ENCODE measurements around the gene PCGF1.

PCGF1 gene

DNA sequence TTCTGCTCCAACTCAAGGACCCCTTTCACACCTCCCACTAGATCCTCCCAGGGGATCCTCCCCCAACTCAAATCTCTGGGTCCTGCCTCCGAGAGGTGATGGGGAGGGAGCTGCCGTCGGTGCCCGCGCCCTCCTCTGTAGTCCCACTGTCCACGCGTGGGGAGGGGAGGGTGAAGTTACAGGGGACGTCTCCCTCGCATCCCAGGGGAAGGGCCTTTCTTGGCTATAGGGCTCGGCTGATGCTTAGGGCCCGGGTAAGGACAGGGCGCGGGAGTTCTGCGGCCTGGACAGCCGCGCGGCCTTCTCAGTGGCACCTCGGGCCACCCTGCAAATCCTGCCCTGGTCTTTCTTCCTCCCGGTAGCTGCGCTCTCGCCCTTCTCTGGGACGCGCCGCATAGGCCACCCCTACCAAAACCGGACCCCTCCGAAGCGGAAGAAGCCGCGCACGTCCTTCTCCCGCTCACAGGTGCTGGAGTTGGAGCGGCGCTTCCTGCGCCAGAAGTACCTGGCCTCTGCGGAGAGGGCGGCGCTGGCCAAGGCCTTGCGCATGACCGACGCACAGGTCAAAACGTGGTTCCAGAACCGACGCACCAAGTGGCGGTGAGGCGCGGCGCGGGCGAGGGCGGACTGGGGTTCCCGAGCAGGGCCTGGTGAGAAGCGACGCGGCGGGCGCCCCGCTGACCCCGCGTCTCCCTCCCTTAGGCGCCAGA lies 7.9 kb upstream of the PCGF1 start:
- no peak for DNase-seq (ENCODE audit: low read depth in 3 of 3)

DNA sequence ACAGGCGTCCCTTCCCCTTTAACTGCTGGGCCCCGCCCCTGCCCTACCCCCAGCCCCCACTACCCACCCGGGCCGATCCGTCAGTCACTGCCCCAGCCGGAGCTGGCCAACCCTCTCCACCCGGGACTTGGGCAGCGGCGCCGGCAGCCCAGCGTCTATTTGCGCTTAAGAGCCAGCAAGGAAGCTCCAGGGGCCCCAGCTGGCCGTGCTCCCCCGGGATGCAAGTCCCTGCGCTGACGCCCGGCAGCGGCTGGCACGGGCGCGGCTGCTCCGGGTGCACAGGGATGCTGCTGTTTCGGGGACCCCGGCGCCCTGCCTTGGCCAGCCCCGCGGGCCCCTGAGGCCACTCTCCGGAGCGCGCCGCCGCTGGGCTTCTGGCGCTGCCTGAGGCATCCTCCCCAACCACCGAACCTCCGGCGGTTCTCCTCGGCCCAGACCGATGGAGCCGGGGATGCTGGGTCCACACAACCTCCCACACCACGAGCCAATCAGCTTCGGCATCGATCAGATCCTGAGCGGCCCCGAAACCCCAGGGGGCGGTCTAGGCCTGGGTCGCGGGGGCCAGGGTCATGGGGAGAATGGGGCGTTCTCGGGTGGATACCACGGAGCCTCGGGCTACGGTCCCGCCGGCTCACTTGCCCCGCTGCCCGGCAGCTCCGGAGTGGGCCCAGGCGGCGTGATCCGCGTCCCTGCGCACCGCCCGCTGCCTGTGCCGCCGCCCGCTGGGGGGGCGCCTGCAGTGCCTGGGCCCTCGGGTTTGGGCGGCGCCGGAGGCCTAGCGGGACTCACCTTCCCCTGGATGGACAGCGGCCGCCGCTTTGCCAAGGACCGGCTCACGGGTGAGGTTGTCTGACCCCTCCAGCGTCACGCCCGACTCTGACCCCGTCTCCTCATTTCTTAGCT lies 7.1 kb upstream of the PCGF1 start, which contains the start of gene TLX2:
TSS of gene TLX2 (plus strand) at position 83 of the 903 bp plus-strand sequence. CDS start at position 440, 357 bp downstream.
- DNase-seq (ENCODE audit: low read depth in 3 of 3): no peak

DNA sequence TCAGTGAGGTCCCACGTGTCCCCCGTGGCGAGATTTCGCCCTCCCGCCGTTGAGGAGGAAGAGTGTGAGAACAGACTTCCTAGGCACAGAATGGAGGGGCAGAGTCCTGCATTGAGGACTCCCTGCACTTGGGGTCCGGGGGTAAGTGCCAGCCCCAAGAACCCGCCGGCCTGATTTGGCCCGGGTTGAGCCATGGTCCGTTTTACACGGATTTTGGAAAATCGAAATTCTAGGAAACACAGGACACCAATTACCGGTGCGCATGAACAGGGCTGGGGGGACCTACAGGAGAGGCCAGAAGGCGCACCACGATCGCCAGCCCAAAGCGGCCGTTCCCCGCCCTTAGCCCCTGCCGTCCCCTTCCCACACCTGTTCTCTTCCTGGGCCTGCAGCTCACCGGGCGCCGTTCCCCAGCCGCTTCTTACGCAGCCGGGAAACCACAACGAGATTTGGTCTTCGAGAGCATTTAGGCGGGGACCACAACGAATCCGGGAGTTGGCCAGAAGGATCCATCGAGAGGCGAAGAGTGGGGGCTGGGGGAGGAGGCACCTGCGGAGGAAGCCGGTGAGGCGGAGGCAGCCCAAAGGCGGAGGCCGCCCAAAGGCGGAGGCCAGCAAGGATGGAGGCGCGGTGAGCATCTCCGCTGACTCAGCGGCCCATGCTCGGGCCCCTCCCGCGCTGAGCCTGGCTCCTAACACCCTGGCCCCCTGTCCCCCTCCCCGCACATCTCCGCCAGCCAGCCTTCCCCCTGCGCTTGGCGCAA lies 6.3 kb upstream of the PCGF1 start:
- no peak for DNase-seq (ENCODE audit: low read depth in 3 of 3)

DNA sequence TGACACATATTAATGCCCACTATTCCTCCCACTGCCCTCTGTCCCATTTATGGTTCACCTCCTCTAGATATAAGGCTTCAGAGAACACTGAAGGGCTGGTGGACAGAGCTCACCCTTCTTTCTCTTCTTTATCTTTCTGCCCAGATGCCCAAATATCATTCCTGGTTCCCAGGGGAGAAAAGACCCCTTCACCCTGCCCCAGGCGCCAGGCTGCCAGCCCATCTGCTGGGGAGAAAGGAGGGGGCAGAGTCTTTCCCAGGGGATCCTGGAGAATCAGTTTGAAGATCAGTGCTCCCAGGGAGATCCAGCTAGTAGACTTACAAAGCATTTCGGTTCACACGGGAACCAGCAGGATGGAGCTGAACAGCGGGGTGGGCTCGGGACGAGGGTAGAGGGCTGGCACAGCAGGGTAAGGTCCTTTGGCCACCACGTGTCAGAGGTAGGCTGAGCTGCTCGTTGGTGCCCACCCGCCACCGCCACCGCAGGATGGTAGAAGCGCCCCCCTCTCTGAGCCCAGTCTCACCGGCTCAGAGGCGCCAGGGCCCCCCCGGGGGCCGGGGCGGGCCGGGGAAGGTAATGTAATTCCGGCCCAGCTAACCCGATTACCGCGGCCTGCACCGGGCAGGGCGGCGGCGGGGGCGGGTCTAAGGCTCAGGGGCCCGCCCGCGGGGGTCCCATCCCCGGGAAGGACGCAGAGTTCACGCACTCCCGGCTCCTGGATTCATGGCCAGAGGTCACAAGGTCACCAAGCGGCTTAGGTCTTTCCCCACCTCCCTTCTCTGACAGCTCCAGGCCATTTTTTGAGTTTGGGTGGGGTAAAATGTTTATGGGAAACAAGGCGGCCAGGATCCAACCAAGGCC lies 5.5 kb upstream of the PCGF1 start:
- DNase-seq (ENCODE audit: low read depth in 3 of 3): no peak

DNA sequence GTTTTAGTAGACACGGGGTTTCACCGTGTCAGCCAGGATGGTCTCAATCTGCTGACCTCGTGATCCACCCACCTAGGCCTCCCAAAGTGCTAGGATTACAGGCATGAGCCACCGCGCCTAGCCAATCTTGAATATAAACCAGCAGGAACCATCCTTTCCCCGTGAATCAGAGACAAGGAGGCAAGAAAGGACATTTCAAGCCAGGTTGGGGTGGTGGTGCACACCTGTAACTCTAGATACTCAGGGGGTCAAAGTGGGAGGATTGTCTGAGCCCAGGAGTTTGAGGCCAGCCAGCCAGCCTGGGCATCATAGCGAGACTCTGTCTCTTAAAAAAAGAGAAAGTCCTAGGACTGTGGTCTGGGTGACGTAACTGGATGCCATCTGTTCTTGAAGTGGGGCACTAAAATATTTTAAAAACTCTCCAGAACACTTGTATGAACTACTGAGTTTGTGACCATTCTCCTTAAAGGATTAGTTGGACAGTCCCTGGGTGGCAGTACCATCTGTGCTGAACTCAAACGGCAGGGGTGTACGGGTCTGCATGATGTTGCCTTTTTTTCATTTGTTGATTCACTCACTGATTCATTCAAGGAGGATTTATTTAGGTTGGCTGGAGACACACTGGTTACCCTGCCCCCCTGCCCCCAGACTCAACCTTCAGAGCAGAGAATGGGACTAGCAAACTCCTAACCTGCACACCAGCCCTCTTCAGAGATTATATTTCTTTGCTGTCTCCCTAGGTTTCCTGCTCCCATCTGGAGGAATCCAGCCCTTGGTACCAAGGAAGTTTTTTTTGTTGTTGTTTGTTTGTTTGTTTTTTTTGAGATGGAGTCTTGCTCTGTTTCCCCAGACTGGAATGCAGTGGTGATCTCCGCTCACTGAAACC lies 3.9 kb upstream of the PCGF1 start:
- no peak for DNase-seq (ENCODE audit: low read depth in 3 of 3)

DNA sequence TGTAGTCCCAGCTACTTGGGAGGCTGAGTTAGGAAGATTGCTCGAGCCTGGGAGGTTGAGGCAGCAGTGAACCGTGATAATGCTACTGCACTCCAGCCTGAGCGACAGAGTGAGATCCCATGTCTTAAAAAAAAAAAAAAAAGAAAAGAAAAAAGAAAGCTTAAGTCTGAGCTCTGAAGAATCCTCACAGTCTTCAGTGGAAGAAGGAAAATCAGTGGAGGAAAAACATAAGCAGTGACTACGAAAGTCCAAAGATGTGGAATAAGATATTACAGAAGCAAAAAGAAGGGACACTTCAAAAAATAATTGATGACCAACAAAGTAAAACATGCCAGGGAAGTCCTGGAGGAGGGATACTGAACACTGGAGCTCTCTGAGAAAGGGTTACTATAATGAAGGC lies 2.8 kb upstream of the PCGF1 start:
- no peak for DNase-seq (ENCODE audit: low read depth in 3 of 3)

DNA sequence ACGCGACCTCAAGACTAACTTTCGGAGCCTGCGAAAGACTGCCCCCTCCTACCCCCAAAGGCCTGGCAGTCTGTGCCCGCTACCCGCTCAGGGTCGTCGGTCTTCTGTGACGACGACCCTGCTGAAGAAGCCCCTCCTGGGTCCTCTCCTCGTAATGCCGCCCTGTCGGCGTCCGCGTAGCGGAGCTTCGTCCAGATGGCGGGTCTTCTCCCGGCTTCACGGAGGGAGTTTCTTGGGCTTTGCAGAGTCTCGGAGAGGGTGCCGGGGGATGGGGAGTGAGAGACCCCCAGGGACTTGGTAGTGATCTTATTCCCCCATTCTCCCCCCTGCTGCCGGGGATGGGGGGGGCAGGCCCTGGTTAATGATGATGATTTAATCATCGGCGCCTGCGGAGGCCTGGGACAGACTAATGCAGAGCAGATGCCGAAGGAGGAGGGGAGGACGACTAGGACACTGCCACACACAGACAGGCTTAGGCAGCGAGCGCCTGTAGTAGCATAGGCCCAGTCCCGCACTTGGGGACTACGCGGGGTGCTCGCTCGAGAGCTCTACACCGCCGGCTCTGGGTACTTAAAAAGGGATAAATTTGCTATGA lies 528 bp upstream of the PCGF1 start:
- DNase-seq (ENCODE audit: low read depth in 3 of 3): no peak

DNA sequence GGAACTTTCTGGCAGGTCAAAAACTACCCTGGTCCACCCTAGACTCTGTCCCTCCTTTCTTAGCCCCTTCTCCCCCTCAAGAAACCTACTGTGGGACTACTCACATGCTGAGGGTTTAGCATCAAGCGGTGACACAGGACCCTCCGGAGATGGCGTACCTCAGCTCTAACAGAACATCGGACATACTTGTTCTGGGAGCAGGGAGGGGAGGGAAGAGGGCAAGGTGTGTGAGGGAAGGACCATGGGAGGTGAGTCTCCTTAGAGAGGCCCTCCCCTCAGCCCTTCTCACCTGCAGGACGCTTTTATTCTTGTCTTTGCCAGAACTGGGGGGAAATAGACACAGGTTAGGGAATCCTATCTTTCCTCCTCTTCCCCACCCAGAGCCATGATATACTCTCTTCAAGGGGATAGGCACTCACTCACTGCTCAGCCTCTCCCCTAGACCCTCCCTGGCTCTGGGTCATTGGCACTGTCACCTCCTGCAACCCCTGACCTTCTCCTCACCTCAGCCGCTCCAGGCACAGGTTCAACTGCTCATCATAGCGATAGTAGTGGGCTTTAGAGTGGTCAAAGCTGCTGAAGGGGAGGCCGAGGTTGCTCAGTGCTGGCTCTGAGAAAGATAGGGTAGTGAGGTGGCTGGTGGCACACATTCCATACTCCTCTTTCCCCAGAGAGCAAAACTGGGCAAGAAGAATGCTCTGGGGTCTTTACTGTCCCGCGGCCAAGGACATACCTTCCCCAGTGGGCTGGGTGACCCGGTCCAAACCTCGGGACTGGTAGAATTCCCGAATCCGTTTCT lies 1.8 kb downstream of the PCGF1 start:
- no peak for DNase-seq (ENCODE audit: low read depth in 3 of 3)

DNA sequence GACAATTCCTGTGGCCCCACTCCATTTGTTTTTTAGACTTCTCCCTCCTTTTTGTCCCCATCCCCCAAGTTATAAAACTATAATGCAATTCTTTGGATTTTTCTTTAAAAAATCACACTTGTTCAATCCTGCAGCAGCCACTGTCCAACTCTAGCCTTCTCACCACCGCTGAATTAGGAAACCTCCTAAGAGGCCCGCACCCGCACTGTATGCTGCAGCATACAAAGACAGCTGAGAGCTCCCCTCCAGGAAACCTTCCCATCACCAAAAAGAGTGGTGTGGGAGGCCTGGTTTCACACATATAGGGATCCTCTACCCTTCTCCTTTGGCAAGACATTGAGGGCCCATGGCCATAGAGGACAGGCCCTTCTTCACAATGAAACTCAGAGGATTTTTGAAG lies 2.9 kb downstream of the PCGF1 start:
- no peak for DNase-seq (ENCODE audit: low read depth in 3 of 3)

DNA sequence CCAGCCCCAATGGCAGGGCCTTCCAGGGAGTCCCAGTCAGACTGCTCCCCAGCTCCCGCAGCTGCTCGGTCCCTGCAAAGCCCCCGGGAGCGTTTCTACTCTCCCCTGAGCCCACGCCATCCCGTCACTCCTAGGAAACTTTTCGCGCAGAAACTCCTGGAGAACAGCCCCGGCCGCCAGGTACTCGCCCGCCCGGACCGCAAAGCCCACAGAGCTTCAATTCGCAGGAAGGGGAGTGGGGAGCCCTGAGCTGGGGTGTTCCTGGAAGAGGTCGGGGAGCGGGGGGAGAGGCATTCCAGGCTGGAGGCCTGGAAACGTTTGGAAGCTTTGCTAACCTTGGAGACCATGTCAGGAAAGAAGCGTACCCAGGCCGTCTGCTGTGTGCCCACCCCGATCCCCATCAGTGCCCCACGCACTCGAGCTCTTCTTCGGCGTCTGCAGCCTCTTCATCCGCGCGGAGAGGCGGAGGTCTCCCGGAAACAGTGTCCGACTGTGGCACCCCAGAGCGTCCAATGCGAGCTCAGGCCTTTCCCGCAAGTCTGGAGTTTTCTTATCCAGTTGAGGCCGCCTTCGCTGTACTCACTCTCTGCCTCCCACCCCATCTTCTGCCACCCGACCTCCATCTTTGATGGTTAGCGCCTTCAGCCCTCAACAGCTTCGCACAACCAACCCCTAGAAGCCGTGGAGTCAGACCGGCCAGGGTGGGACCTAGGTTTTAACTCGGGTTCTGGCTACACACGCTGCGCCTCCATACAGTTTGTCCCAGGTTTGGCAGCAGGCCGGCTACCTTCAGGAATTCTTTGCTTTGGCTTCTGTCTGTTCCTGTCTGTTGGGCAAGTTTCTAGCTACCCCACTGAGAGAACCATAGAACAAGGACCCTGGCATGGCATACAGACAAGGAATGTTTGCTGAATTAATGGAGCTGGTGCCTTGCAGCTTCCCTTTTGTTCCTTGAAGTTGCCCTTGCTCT lies 3.7 kb downstream of the PCGF1 start:
- DNase-seq (ENCODE audit: low read depth in 3 of 3): no peak

DNA sequence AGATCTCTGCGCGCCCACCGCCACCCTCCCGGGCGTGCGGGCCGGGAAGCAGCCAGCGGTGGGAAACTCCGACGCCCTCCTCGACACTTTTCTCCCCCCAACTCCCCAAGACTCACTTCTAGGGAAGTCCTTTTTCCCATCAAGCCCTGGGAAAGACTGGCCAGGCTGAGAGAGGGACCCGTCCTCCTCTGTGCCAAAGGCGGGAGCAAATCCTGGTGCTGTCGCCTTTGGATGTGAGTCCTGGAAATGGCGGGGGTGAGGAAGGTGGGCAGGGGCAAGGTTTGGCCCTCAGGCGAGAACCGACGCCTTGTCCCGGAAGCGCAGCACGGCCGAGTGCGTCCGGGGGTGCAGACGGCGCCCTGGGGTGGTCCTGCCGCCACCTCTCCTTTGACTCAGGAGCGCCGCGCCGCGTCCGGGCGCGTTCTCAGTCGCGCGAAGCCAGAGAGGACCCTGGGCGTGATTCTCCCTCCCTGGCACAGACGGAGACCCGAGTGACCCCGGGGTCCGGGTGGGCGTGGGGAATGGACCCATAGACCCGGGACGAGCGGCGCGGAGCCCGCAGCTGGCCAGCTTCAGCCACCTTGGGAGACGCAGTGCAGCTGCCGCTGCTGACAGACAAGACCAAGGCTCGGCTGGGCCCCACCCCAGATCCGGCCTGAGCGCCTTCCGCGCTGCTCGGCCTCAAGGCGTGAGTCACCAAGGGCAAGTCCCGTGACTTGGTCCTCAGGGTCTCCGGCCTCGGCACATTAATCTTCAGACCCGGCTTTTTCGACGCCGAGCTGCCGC lies 4.6 kb downstream of the PCGF1 start:
- peak in 1 of 3 experiments; percentile 30 for DNase-seq (ENCODE audit: low read depth in 3 of 3)

DNA sequence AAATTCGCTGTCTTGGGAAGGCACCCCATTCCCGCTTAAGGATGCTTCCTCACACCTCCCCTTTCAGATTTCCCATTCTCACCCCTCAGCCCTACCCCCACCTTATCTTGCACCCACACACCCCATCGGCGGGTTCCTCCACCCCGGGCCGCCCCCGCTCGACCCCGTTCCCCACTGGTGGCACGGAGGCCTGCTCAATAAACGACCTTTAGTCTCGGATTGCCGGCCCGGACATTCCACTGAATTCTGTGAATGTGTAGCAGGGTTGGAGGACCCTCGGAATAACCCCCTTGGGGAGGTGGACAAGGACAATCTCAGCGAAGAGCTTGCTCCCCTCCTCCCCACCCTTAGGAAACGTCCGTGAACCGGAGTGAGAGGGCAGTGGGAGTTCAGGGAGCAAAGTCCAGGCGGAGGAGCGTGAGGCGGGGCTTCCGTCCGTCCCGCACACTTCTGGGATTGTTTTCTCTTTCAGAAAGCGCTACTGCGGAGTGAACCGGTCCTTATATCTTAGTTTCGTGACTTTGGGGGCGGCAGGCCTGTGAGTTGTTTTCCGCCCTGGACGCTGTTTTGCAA lies 5.3 kb downstream of the PCGF1 start:
- DNase-seq (ENCODE audit: low read depth in 3 of 3): no peak

DNA sequence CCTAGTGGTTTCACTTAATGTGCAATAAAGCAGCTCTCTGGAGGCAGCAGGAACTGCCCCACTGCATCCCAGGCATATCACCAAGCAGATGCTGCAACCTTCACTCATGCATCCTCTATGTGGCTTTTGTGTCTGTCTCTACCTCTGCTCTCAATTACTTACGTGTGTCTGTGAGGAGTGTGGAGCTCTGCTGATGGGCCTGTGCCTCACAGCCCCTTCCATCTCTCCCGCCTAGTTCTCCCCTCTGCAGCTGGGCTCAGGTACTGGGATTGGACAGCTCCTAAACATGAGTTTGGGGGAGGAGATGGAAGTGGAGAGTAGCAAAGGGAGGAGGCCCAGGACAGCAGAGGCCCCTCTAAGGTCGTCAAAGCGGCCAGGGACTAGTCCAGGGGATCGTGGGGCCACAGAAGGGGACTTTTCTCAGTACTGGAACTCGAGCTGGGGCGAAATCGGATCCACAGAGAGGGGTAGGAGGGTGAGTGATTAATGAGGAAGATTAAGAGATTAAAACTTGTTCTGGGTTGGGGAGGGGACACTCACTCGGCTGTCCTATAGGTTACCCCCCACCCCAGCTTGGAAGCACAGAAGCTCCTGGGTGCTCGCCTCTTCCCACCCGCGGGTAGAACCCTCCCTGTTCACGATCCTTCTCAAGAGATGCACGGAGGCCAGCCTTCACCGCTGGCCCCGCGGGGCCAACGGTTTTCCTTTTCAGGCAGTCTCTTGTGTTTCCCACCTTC lies 6.0 kb downstream of the PCGF1 start:
- DNase-seq (ENCODE audit: low read depth in 3 of 3): no peak

DNA sequence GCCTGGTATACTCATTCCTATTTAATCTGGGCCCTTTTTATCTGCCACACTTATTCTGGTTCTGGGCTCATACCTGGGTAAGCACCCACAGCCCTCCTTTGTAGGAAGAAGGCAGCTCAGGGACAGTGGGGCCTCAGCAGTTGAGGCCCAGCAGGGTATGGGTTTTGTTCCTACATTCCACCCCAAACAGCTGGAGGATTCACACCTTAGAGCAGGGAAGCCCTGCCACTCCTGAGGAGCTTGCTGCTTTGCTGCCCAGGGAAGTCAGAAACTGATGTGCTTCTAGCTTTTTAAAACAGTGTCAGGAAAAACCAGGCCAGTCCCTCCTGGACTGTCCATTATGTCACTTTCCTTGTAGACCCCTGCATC lies 6.9 kb downstream of the PCGF1 start:
- DNase-seq (ENCODE audit: low read depth in 3 of 3): no peak

DNA sequence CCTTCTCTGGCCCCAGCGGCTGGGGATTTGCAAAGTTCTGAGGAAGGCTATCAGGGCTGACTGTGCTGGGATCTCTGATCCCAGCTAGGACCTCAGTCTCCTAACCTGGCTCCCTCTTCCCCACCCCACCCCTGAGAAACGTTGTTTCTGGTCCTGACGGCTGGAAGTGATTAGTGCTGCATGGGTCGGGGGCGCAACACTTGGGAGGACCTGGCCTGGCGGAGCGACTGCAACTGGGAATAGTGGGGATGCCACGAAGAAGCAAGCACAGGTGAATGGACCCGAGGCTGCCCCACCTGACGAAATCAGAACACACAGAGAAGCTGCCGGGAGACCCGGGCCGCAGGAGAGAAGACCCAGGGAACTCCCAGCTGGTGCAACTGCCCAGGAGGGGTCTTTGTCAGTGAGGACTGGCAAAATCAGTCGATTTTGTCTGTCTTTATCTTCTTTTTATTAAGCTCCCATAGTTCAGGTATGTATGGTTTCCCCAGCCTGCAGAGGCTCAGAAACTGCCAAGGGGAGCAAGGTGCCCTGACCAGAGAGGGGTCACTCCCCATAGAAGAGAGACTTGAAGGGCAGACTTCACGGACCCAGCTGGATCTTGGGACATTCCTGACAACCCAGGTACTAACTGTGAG lies 7.4 kb downstream of the PCGF1 start:
- DNase-seq (ENCODE audit: low read depth in 3 of 3): no peak
